GM21576 (cell line): ENCODE data around the gene WASF2.
"Not testable (repeated sequence)": the region's sequence is repeated elsewhere in the genome, so short reads cannot be mapped to it uniquely, and the experiment has no call there.

ENCODE experiments used
- ATAC-seq: cut with Tn5 transposase; IDR thresholded peaks from one replicate; pipeline ENCODE4 v1.9.1; 2021; ENCODE audit warnings: mild to moderate bottlenecking, moderate library complexity; ENCODE audit not compliant: unreplicated experiment

WASF2 gene

DNA sequence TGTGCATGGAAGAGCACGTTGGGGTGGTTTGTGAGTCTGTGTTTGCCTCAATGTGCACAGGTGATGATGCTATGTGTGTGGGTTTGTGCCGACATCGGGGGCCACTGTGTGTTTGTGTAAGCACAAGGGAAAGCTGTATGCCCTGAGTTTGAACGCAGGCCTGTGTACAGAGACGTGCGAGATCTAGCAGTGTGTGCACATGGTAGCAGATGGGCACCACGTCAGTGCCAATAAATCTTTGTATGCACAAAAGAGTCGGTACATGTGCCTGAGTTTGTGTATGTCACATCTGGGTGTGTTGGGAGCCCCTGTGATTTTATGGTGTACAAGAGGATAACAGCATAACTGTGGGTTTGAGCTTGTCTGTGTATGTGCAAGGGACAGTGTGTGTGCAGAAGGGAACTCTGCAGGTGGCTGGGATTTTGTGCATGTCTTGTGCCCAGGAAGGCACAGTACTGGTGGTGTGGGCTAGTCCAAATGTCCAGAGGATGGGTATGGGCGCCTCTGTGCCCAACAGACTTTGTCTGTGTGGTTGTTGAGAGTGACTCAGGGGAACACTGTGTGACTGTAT is 32.0 kb upstream of the WASF2 start:
- no peak for ATAC-seq

DNA sequence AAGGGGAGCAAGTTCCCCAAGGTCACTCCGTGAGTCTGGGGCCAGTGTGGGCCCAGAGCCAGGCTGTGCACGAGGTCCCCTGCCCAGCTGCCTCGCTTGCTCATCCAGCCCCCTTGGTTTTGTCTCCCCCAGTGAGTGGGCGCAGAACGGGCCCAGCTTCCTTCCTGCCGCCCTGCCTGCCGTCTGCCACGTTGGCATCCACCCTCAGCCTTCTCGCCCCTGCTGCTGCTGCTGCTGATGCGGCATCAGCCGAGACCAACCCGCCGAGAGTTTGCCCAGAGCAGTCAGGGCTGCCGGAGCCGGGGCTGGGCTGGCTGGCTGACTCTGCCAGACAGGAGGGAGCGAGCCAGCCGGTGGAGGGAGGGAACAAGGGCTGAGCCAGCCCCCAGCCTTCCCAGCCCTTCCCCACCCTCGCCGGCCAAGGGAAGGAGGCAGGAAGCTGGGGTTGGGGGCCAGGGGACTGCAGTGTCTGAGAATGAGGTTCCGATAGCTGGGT is 31.4 kb upstream of the WASF2 start:
- ATAC-seq = no peak

DNA sequence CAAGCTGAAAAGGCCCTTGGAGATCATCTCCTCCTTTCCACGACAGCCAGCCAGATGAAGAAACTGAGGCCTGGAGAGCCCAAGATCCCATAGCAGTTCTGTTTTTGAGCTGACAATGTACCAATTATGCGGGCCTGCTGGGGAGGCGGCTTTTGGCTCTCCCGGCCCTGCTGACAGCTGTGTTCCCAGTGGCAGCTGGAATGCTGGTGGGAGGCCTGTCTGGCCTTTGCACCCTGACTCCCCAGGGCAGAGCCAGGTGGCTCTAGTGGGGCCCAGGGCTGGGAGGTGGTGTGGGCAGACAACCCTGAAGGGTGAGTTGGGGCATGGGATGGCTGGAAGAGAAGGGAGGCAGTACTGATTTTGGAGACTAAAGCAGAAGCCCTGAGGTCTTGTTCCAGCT is 30.7 kb upstream of the WASF2 start:
- no peak for ATAC-seq

DNA sequence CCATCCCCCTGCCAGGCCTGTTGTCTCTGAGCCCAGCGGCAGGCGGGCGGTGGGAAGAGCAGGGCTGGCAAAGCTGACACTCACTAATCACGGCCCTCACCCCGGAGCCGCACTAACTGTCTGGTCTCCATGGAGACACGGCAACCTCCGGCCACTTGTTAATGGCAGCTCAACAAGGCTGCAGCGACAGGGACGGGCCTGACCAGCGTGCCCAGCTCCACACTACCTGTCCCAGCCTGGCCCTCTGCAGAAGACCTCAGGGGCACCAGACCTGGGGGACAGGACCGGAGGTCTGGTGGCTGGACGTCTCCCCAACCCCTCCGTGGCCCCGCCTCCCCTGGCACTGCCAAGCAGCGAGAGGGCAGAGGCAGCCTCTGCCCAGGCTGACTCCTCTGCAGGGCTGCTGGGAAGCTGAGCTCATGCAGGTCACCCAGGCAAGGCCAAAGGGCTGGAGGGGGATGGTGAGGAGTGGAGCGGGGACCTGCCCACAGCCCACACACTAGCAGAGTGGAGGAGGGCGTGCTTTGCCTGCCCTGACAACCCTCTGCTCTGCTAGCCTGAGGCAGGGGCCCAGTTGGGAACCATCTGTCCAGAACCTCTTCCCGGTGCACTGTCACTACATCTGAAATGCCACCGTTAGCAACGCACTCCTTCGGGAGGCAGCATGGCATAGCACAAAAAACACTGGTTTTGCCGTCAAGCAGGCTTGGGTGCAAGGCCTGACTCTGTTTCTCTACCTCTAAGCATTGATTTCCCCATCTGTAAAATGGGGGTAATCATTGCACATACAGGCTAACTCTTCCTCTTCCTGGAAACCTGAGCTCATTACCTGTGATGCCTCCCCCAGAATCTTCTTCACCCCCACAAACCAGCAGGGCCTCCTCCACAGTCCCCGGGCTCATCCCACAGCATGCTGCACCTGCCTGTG is 29.6 kb upstream of the WASF2 start:
- ATAC-seq = no peak

- ATAC-seq = no peak
Observed at GRCh38 chr1:27518808-27519207, 28.8 kb upstream of the WASF2 start.

GRCh38 chr1:27517907-27518718 is 28.1 kb upstream of the WASF2 start:
- no peak for ATAC-seq

- no peak for ATAC-seq
Observed at GRCh38 chr1:27517301-27517700, 27.3 kb upstream of the WASF2 start.

- ATAC-seq = no peak
Observed at GRCh38 chr1:27515626-27516025, 25.7 kb upstream of the WASF2 start.

DNA sequence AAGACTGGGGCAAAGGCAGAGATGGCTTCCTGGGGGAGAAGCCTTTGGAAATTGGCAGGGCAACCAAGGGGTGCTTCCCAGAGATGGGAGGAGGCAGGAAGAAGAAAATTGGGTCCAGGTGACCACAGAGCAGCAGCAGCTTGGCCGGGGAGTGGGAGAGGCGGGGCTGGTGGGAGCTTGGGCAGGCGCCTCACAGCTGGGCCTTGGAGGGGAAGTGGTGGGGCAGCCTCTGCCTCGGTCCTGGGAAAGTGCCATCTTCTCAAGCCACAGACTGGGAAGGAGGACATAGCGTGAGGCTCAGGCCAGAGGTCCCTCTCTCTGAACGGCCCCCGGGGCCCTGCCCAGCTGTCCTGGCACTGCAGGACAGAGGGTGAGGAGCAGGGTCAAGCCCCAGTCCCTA is 24.0 kb upstream of the WASF2 start:
- no peak for ATAC-seq

- no peak for ATAC-seq
Observed at GRCh38 chr1:27513528-27513927, 23.6 kb upstream of the WASF2 start.

GRCh38 chr1:27509127-27510080 is 19.4 kb upstream of the WASF2 start:
- ATAC-seq = no peak

DNA sequence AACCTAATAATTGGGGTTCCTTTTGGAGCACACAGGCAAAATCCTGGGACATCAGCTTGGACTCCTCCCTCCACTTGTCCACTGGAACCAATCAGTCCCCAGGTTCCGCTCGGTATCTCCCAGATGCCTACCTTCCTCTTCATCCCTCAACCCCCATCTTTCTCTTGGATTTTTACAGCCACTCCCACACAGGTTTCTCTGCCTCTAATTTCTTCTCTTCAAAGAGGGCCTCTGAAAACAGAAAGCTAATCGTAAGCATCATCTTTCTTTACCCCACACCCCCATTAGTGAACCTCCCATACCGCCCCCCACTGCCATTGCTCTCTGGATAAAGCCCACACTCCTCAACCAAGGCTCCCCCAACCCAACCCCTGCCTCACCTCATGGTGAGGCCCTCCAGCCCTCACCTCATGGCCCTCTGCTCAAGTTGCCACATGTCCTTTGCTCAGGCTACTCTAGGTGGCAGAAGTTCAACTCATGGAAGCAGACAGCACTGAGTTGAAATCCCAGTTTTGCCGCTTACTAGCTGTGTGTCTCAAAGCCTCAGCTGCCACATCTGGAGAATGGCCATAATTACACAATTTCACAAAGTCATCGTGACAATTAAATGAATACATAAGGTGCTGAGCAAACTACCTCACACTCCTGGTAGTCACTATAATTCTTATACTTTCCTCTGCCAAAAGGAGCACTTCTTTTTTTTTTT is 18.1 kb upstream of the WASF2 start:
- ATAC-seq = no peak

DNA sequence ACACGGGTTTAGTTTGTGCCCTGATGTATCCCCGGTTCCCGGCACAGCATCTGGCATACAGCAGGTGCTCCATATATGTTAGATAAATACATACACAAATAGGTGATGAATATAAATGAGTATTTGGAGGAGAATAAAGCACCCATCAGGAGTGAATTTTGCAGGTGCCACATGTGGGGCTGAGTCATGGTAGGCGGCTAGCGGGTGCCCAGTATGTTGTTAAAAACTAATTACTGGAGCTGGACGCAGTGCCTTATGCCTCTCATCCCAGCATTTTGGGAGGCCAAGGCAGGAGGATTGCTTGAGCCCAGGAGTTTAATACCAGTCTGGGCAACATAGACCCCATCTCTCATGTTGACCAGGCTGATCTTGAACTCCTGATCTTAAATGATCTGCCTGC is 16.7 kb upstream of the WASF2 start:
- no peak for ATAC-seq

- no peak for ATAC-seq
Observed at GRCh38 chr1:27505420-27505680, 15.4 kb upstream of the WASF2 start.

DNA sequence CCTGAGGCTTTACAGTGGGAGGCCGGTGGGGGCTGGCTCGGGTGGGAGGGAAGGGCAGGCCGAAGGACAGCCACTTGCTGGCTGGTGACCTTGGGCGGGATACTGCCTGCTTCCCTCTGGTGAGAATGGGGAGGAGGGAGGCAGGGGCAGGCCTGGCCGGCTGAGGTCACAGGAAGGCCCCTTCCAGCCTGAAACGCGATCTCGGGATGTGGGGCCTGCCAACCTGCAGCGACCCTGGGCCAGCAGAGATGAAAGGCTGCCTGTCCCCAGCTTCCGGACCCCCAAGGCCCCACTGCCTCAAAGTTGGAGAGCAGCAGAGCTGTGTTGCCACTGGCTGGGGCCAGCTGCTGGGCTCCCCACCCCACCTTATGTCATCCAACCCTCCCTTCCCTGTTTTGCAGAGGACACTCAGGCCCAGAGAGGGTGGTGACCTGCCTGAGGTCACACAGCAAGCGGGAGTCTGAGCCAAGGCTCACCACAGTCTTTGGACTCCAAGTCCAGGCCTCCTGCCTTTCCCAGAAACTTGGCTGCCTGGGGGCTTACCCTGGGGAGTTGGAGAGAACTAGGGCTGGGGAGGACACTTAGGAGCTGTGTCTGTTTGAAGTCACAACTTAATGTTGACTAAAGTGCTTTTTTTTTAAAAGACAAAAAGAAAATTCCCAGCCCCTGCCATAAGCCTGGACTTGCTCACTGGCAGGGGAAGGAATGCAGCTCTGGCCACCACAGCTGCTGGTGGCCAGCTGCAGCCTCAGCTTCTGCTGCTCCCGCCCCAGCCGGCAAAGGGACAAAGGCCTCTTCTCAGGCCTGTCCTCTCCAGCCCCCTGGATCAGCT is 14.8 kb upstream of the WASF2 start:
- ATAC-seq = no peak

- ATAC-seq = no peak
Observed at GRCh38 chr1:27503844-27504587, 14.0 kb upstream of the WASF2 start.

- no peak for ATAC-seq
Observed at GRCh38 chr1:27503033-27503432, 13.1 kb upstream of the WASF2 start.

GRCh38 chr1:27501159-27501558 is 11.2 kb upstream of the WASF2 start:
- not testable (repeated sequence) for ATAC-seq
